ENCODE measurements around the gene CD2BP2. TPM values are rescaled to one million over a fixed set of nuclear protein-coding genes. Genes with fewer than 3 reads are reported as not detected.

Gene CD2BP2
- total and polyA plus RNA-seq, 4 donors = 10.0 to 15.4 (median 11.7) TPM

DNA sequence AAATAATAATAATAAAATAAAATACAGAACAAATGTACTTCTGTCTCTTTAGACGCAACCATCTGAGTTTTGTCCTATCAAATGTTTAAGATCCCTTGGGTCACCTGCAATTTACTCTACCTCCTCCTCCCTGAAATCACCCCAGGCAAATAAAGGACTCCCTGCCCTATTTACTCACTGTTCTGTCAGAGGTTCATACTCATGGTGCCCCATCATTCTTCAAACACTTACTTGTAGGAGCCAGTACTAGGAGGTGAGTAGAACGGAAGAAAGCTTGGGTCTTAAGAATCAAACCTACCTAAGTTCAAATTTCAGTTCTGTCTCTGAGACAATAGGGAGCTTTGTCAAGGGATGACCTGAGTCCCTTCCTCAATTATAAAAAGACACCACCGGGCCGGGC lies 11.4 kb upstream of the CD2BP2 start:
- no peak overlapping the region for H3K4me3 ChIP-seq (ENCODE audit: low read depth in 1 of 3, low read length in 3 of 3)
- H3K9me3 ChIP-seq (ENCODE audit: control insufficient read depth in 4 of 4, low read length in 3 of 4) = no peaks in the 10 kb centered on the region
- peaks cover 5 to 12% (median 7%) of the 10 kb centered on the region in 4 donors for H3K36me3 ChIP-seq (ENCODE audit: control insufficient read depth in 4 of 4, insufficient read depth in 3 of 4, low read depth in 1 of 4, low read length in 3 of 4)
- TF ChIP-seq, protein P1, sequence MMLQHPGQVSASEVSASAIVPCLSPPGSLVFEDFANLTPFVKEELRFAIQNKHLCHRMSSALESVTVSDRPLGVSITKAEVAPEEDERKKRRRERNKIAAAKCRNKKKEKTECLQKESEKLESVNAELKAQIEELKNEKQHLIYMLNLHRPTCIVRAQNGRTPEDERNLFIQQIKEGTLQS (IDR thresholded peaks at IDR 0.05) = no peak
- TF ChIP-seq EGR1 (IDR thresholded peaks at IDR 0.05; ENCODE audit: low read depth in 2 of 2) = no peak
- TF ChIP-seq, protein P2, sequence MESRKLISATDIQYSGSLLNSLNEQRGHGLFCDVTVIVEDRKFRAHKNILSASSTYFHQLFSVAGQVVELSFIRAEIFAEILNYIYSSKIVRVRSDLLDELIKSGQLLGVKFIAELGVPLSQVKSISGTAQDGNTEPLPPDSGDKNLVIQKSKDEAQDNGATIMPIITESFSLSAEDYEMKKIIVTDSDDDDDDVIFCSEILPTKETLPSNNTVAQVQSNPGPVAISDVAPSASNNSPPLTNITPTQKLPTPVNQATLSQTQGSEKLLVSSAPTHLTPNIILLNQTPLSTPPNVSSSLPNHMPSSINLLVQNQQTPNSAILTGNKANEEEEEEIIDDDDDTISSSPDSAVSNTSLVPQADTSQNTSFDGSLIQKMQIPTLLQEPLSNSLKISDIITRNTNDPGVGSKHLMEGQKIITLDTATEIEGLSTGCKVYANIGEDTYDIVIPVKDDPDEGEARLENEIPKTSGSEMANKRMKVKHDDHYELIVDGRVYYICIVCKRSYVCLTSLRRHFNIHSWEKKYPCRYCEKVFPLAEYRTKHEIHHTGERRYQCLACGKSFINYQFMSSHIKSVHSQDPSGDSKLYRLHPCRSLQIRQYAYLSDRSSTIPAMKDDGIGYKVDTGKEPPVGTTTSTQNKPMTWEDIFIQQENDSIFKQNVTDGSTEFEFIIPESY (IDR thresholded peaks at IDR 0.05) = no peak
- no peak for TF ChIP-seq YY1 (IDR thresholded peaks at IDR 0.05)
- no peak for TF ChIP-seq FOXA2 (IDR thresholded peaks at IDR 0.05)
- TF ChIP-seq HNF4A (conservative IDR thresholded peaks at IDR 0.05) = no peak
- no peak for TF ChIP-seq FOXA1 (IDR thresholded peaks at IDR 0.05)
- TF ChIP-seq, protein P3, sequence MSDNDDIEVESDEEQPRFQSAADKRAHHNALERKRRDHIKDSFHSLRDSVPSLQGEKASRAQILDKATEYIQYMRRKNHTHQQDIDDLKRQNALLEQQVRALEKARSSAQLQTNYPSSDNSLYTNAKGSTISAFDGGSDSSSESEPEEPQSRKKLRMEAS (IDR thresholded peaks at IDR 0.05) = no peak
- TF ChIP-seq, protein P4, sequence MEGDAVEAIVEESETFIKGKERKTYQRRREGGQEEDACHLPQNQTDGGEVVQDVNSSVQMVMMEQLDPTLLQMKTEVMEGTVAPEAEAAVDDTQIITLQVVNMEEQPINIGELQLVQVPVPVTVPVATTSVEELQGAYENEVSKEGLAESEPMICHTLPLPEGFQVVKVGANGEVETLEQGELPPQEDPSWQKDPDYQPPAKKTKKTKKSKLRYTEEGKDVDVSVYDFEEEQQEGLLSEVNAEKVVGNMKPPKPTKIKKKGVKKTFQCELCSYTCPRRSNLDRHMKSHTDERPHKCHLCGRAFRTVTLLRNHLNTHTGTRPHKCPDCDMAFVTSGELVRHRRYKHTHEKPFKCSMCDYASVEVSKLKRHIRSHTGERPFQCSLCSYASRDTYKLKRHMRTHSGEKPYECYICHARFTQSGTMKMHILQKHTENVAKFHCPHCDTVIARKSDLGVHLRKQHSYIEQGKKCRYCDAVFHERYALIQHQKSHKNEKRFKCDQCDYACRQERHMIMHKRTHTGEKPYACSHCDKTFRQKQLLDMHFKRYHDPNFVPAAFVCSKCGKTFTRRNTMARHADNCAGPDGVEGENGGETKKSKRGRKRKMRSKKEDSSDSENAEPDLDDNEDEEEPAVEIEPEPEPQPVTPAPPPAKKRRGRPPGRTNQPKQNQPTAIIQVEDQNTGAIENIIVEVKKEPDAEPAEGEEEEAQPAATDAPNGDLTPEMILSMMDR (IDR thresholded peaks at IDR 0.05; ENCODE audit: low read depth, low read length, missing input control) = no peak
- TF ChIP-seq TAF1 (conservative IDR thresholded peaks at IDR 0.05) = no peak
- TF ChIP-seq HNF4G (IDR thresholded peaks at IDR 0.05) = no peak
- H3K27me3 ChIP-seq (ENCODE audit: control insufficient read depth in 4 of 4, insufficient read depth in 4 of 4, low read length in 3 of 4) = no peaks in the 10 kb centered on the region
- 91% methylated on average over 4 of the region's 4 CpGs for WGBS
- H3K27ac ChIP-seq (ENCODE audit: low read depth in 1 of 2, low read length in 2 of 2) = no peak overlapping the region
- DNase-seq (ENCODE audit: low spot score) = no peak
- H3K9ac ChIP-seq (ENCODE audit: low read depth in 1 of 2, low read length in 2 of 2) = no peak overlapping the region
- H3K4me1 ChIP-seq (ENCODE audit: control insufficient read depth in 4 of 4, insufficient read depth in 4 of 4, low read length in 3 of 4) = peaks cover 0 to 35% (median 29%) of the 10 kb centered on the region in 4 donors

DNA sequence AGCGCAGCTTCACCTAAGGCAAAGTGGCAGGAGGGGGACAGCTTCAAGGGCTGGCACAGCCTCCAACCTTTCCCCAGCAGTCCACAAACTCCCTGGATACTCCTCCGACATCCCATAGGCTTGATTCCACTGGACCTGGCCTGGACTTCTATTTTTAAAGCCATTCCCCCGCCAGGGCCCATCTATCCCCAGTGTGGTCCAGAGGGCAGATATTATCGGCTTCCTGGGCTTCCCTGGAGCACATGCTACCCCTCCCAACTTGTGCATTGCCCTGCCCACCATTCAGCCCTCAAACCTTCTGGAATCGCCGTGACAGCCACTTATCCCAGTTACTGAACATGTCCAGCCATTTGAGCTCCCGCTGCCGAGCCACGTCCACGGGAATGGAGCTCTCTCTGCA lies 10.1 kb upstream of the CD2BP2 start:
- TF ChIP-seq, protein P2 (IDR thresholded peaks at IDR 0.05) = no peak
- TF ChIP-seq GABPA (IDR thresholded peaks at IDR 0.05 in 1 of 2, conservative IDR thresholded peaks at IDR 0.05 in 1 of 2) (no peak), FOXA1 (IDR thresholded peaks at IDR 0.05) (no peak), YY1 (IDR thresholded peaks at IDR 0.05) (no peak), RXRA (IDR thresholded peaks at IDR 0.05) (no peak), NR2F2 (IDR thresholded peaks at IDR 0.05) (no peak), FOXA2 (IDR thresholded peaks at IDR 0.05) (no peak), SP1 (IDR thresholded peaks at IDR 0.05) (no peak), HNF4G (IDR thresholded peaks at IDR 0.05) (no peak), EGR1 (IDR thresholded peaks at IDR 0.05; ENCODE audit: low read depth in 2 of 2) (no peak), HNF4A (conservative IDR thresholded peaks at IDR 0.05) (no peak), RAD21 (IDR thresholded peaks at IDR 0.05) (no peak), JUND (IDR thresholded peaks at IDR 0.05) (no peak)
- TF ChIP-seq, protein P1 (IDR thresholded peaks at IDR 0.05) = no peak
- TF ChIP-seq, protein P4 (IDR thresholded peaks at IDR 0.05; ENCODE audit: low read depth, low read length, missing input control) = no peak
- TF ChIP-seq, protein P5, sequence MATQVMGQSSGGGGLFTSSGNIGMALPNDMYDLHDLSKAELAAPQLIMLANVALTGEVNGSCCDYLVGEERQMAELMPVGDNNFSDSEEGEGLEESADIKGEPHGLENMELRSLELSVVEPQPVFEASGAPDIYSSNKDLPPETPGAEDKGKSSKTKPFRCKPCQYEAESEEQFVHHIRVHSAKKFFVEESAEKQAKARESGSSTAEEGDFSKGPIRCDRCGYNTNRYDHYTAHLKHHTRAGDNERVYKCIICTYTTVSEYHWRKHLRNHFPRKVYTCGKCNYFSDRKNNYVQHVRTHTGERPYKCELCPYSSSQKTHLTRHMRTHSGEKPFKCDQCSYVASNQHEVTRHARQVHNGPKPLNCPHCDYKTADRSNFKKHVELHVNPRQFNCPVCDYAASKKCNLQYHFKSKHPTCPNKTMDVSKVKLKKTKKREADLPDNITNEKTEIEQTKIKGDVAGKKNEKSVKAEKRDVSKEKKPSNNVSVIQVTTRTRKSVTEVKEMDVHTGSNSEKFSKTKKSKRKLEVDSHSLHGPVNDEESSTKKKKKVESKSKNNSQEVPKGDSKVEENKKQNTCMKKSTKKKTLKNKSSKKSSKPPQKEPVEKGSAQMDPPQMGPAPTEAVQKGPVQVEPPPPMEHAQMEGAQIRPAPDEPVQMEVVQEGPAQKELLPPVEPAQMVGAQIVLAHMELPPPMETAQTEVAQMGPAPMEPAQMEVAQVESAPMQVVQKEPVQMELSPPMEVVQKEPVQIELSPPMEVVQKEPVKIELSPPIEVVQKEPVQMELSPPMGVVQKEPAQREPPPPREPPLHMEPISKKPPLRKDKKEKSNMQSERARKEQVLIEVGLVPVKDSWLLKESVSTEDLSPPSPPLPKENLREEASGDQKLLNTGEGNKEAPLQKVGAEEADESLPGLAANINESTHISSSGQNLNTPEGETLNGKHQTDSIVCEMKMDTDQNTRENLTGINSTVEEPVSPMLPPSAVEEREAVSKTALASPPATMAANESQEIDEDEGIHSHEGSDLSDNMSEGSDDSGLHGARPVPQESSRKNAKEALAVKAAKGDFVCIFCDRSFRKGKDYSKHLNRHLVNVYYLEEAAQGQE (IDR thresholded peaks at IDR 0.05) = no peak
- TF ChIP-seq, protein P3 (IDR thresholded peaks at IDR 0.05) = no peak
- H3K36me3 ChIP-seq (ENCODE audit: control insufficient read depth in 4 of 4, insufficient read depth in 3 of 4, low read depth in 1 of 4, low read length in 3 of 4) = peaks cover 6 to 15% (median 7%) of the 10 kb centered on the region in 4 donors
- H3K27ac ChIP-seq (ENCODE audit: low read depth in 1 of 2, low read length in 2 of 2) = no peak overlapping the region
- no peak for DNase-seq (ENCODE audit: low spot score)
- no peak overlapping the region for H3K4me3 ChIP-seq (ENCODE audit: low read depth in 1 of 3, low read length in 3 of 3)
- peaks cover 0 to 30% (median 26%) of the 10 kb centered on the region in 4 donors for H3K4me1 ChIP-seq (ENCODE audit: control insufficient read depth in 4 of 4, insufficient read depth in 4 of 4, low read length in 3 of 4)
- no peak overlapping the region for H3K9ac ChIP-seq (ENCODE audit: low read depth in 1 of 2, low read length in 2 of 2)
- no peaks in the 10 kb centered on the region for H3K27me3 ChIP-seq (ENCODE audit: control insufficient read depth in 4 of 4, insufficient read depth in 4 of 4, low read length in 3 of 4)
- no peaks in the 10 kb centered on the region for H3K9me3 ChIP-seq (ENCODE audit: control insufficient read depth in 4 of 4, low read length in 3 of 4)
- WGBS = 95% methylated on average over 10 of the region's 10 CpGs

All from liver (tissue), 9 donors.